ENCODE data around the gene ATP13A2. TPM values are rescaled to one million over a fixed set of nuclear protein-coding genes. Genes with fewer than 3 reads are reported as not detected.
"Not testable (repeated sequence)": the region's sequence is repeated elsewhere in the genome, so short reads cannot be mapped to it uniquely, and the experiment has no call there.

Gene ATP13A2
- total RNA-seq, 4 donors from 2014 or later, result 23.8 to 66.5 (median 41.8) TPM

GRCh38 chr1:16954579-16954978 is 57.1 kb downstream of the ATP13A2 start:
- H3K4me3 ChIP-seq, result no peak overlapping the region
- TF ChIP-seq, protein P1, sequence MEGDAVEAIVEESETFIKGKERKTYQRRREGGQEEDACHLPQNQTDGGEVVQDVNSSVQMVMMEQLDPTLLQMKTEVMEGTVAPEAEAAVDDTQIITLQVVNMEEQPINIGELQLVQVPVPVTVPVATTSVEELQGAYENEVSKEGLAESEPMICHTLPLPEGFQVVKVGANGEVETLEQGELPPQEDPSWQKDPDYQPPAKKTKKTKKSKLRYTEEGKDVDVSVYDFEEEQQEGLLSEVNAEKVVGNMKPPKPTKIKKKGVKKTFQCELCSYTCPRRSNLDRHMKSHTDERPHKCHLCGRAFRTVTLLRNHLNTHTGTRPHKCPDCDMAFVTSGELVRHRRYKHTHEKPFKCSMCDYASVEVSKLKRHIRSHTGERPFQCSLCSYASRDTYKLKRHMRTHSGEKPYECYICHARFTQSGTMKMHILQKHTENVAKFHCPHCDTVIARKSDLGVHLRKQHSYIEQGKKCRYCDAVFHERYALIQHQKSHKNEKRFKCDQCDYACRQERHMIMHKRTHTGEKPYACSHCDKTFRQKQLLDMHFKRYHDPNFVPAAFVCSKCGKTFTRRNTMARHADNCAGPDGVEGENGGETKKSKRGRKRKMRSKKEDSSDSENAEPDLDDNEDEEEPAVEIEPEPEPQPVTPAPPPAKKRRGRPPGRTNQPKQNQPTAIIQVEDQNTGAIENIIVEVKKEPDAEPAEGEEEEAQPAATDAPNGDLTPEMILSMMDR (IDR thresholded peaks at IDR 0.05), result no peak
- TF ChIP-seq POLR2A (IDR thresholded peaks at IDR 0.05), result no peak
- WGBS, 2 donors, result 75 to 96% methylated on average over 2 to 12 of the region's 18 CpGs
- no peaks in the 10 kb centered on the region for H3K27me3 ChIP-seq
- peaks cover 0 to 56% (median 5%) of the 10 kb centered on the region in 3 donors for H3K36me3 ChIP-seq
- H3K9me3 ChIP-seq, result no peaks in the 10 kb centered on the region
- intact Hi-C loops (cut with DNase I), result no loop called here
- no peak for DNase-seq
- no peak overlapping the region for H3K27ac ChIP-seq
- peaks cover 0 to 17% (median 3%) of the 10 kb centered on the region in 3 donors for H3K4me1 ChIP-seq

DNA sequence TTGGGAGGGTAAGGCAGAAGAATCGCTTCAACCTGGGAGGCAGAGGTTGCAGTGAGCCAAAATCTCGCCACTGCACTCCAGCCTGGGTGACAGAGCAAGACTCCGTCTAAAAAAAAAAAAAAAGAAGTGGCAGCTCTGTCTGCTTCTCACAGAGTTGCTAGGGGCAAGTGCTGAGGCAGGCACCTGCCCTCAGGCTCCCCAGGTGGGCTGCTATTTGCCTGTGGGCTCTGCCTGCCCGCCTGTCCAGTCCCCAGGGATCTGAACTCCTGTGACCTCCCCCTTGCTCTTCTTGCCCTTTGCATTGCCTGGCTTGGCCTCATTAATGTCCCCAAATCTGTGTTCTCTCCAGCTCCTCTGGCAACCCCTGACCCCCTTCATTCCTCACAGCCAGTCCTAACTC is 59.4 kb downstream of the ATP13A2 start:
- WGBS, 2 donors, result 85 to 91% methylated on average over 4 of the region's 4 CpGs

DNA sequence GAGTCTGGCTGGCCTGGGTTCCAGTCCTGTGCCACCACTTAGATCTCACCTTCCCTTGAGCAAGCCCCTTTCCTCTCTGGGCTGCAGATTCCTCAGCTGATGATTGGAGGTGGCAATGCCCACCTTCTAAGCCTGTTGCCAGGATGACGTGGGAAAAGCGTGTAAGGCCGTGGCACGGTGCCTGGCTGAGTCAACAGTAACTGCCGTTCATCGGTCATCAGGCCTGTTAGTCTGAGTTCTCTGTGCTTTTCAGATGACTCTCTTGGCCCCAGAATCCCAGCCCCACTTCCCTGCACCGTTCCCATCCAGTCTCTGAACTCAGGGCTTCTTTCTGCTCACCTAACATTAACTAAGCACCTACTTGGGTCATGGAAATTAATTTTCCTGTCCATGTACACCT is 62.7 kb downstream of the ATP13A2 start:
- WGBS, 2 donors, result 46 to 53% methylated on average over 3 to 6 of the region's 7 CpGs
- Histone ChIP-seq H3K4me1 (peaks cover 9 to 37% (median 11%) of the 10 kb centered on the region in 3 donors), H3K36me3 (peaks cover 0 to 43% (median 8%) of the 10 kb centered on the region in 3 donors), H3K27ac (peak overlapping the region; percentile 63 to 81 (median 70))
- intact Hi-C loops (cut with DNase I); H3K9me3 ChIP-seq; DNase-seq; H3K27me3 ChIP-seq; H3K4me3 ChIP-seq: not testable (repeated sequence)

More for the DNA sequence above, 59.4 kb downstream of the ATP13A2 start:
- H3K27me3 ChIP-seq; H3K4me3 ChIP-seq; intact Hi-C loops (cut with DNase I); H3K27ac ChIP-seq; H3K9me3 ChIP-seq; DNase-seq: not testable (repeated sequence)
- peaks cover 9 to 37% (median 11%) of the 10 kb centered on the region in 3 donors for H3K4me1 ChIP-seq
- peaks cover 0 to 43% (median 5%) of the 10 kb centered on the region in 3 donors for H3K36me3 ChIP-seq

DNA sequence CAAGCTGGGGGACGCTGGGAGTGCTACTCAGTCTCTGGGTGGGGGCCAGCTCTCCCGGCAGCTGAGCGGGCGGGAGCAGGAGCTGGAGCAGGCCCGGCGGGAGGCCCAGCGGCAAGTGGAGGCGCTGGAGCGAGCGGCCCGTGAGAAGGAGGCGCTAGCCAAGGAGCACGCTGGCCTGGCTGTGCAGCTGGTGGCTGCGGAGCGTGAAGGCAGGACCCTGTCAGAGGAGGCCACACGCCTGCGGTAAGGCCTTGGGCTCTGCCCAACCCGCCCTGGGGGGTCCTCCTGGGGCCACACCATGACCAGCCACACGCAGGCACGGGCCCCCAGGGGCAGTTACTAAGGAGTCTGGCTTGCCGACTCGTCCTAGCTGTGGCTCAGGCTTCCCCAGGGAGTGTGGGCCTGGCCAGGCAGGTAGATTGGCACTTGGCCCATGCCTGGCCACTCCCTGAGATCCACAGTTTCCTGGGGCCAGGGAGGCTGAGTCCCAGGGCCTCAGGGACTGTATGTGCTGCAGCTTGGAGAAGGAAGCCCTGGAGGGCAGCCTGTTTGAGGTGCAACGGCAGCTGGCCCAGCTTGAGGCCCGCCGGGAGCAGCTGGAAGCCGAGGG is 63.3 kb downstream of the ATP13A2 start:
- intact Hi-C loops (cut with DNase I); H3K4me3 ChIP-seq; H3K27me3 ChIP-seq; H3K9me3 ChIP-seq; DNase-seq: not testable (repeated sequence)
- peak overlapping the region; percentile 63 to 81 (median 70) for H3K27ac ChIP-seq
- H3K36me3 ChIP-seq, result peaks cover 0 to 49% (median 8%) of the 10 kb centered on the region in 3 donors
- WGBS, 2 donors, result 70 to 78% methylated on average over 3 to 10 of the region's 26 CpGs
- peaks cover 9 to 37% (median 11%) of the 10 kb centered on the region in 3 donors for H3K4me1 ChIP-seq

DNA sequence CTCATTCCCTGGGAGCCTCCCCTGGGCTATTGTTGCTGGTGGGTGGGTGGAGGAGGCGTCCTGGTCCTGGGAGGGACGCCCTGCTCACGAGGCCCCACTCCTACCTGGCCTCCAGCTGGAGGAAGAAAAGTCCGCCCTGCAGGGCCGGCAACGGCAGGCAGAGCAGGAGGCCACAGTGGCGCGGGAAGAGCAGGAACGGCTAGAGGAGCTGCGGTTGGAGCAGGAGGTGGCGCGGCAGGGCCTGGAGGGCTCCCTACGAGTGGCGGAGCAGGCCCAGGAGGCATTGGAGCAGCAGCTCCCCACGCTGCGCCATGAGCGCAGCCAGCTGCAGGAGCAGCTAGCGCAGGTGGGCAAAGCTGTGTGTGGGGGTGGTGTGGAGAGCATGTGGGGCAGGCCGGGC is 65.1 kb downstream of the ATP13A2 start:
- DNase-seq, result no peak
- TF ChIP-seq, protein P1 (IDR thresholded peaks at IDR 0.05), result no peak
- TF ChIP-seq POLR2A (IDR thresholded peaks at IDR 0.05), result no peak
- peaks cover 0 to 67% (median 12%) of the 10 kb centered on the region in 3 donors for H3K36me3 ChIP-seq
- no peak overlapping the region for H3K27ac ChIP-seq
- no peak overlapping the region for H3K4me3 ChIP-seq
- no peaks in the 10 kb centered on the region for H3K9me3 ChIP-seq
- H3K4me1 ChIP-seq, result peaks cover 8 to 31% (median 9%) of the 10 kb centered on the region in 3 donors
- 88 to 95% methylated on average over 4 to 10 of the region's 19 CpGs for WGBS, 2 donors
- intact Hi-C loops (cut with DNase I), result loop anchor here (2.0 kb wide), 1 partner anchor 324 kb away; no protein-coding TSS in a partner anchor
- no peaks in the 10 kb centered on the region for H3K27me3 ChIP-seq

DNA sequence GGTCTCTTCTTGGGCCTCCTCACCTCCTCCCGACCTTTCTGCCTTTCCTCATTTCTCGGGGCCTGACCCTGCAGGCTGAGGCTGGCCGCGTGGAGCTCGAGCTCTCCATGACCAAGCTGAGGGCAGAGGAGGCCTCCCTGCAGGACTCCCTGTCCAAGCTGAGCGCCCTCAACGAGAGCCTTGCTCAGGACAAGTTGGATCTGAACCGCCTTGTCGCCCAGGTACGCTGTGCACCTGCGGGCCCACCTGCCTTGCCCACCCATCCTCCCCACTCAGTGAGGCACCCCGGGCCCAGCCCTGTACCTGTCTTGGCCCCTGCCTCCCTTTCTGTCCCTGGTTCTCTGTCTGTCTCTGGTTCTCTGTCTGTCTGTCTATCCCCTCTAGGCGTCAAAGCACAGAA is 65.5 kb downstream of the ATP13A2 start:
- not testable (repeated sequence) for H3K9me3 ChIP-seq, H3K4me3 ChIP-seq, H3K27me3 ChIP-seq, DNase-seq, H3K27ac ChIP-seq
- H3K36me3 ChIP-seq, result peaks cover 0 to 71% (median 12%) of the 10 kb centered on the region in 3 donors
- intact Hi-C loops (cut with DNase I), result loop anchor here (2.0 kb wide), 1 partner anchor 323 kb away; no protein-coding TSS in a partner anchor
- 85 to 92% methylated on average over 5 to 13 of the region's 13 CpGs for WGBS, 2 donors
- H3K4me1 ChIP-seq, result peaks cover 8 to 26% (median 9%) of the 10 kb centered on the region in 3 donors

DNA sequence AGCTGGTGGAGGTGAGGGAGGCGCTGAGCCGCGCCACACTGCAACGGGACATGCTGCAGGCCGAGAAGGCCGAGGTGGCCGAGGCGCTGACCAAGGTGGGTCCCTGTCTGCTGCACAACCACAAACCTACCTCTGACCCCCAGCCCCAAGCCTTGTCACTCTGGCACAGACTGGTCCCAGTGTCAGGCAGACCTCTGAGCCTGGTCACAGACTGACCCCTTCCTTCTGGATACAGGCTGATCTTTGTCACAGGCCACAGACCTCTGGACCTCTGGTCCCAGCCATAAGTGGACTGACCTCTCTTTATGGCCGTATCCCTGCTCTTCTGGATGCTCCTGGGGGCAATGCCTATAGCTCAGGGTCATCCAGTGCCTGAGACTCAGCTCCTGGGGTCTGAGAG is 66.2 kb downstream of the ATP13A2 start:
- intact Hi-C loops (cut with DNase I); H3K4me3 ChIP-seq; H3K9me3 ChIP-seq; DNase-seq; H3K27ac ChIP-seq; H3K27me3 ChIP-seq: not testable (repeated sequence)
- WGBS, 2 donors, result 90% methylated on average over 8 of the region's 9 CpGs; no CpG with 5 or more reads in 1 of the 2 donors
- H3K4me1 ChIP-seq, result peaks cover 8 to 26% (median 9%) of the 10 kb centered on the region in 3 donors
- peaks cover 0 to 78% (median 12%) of the 10 kb centered on the region in 3 donors for H3K36me3 ChIP-seq
